SK-N-MC (cell line): Measurements from ENCODE around the gene PTPN18.

Experiments
- EZH2 ChIP-seq: fragments of 200-600 bp; sonication (generic); IDR thresholded peaks from one replicate; pipeline ENCODE4 v1.6.1; 2017; ENCODE audit warnings: antibody characterized with exemption
- POLR2AphosphoS5 ChIP-seq: IDR thresholded peaks from 2 replicates; pipeline ENCODE4 v1.6.1; 2012; ENCODE audit warnings: mild to moderate bottlenecking, low read depth, low read length, borderline replicate concordance

DNA sequence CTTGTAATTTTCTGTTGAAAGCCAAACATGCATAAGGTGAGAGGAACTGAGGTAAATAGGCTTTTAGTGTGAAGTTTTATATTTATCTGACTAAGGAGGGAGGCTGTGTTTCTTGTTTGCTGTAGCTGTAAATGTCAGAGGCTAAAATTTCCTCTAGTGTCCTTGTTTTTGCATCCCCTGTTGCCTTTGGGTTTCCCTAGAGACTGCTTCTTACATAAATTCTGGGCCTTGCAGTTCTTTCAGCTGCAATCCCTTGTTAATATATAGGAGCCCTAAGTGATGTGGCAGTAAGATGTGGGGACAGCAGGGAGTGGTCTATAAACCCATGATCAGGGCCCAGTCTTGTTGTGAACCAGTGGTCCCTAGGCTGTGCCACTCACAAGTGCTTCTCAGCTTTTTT is 20.6 kb upstream of the PTPN18 start:
- TF ChIP-seq EZH2 (no peak), POLR2AphosphoS5 (no peak)
